DND-41 (cell line): ENCODE data around the gene TPCN1.

Experiments
- ATAC-seq: fragments of 200-7000 bp; cut with Tn5 transposase; 3 replicates; pipeline ENCODE4 v1.9.1; 2021; ENCODE audit warnings: low read depth; ENCODE audit not compliant: insufficient read depth
- DNase-seq: peaks from one replicate; pipeline ENCODE4 v3.0.0-alpha.2; 2020
- H2AFZ ChIP-seq: 2 replicates; pipeline ENCODE4 v1.6.0; 2012; ENCODE audit warnings: low read depth, low read length
- H3K27ac ChIP-seq: 2 replicates; pipeline ENCODE4 v1.5.1; 2012; ENCODE audit warnings: low read length, inconsistent platforms
- H3K27me3 ChIP-seq: fragments of 200-600 bp; sonication (generic); 2 replicates; pipeline ENCODE4 v1.6.0; 2012; ENCODE audit warnings: low read length, mild to moderate bottlenecking, inconsistent platforms; ENCODE audit not compliant: insufficient read depth, poor library complexity
- H3K36me3 ChIP-seq: 2 replicates; pipeline ENCODE4 v1.5.1; 2012; ENCODE audit warnings: low read length, inconsistent platforms; ENCODE audit not compliant: insufficient read depth
- H3K4me1 ChIP-seq: 2 replicates; pipeline ENCODE4 v1.5.1; 2012; ENCODE audit warnings: mild to moderate bottlenecking, low read length; ENCODE audit not compliant: insufficient read depth
- H3K4me2 ChIP-seq: 2 replicates; pipeline ENCODE4 v1.6.0; 2012; ENCODE audit warnings: mild to moderate bottlenecking, moderate library complexity, low read length, inconsistent platforms; ENCODE audit not compliant: insufficient read depth
- H3K4me3 ChIP-seq, 2 experiments: fragments of 200-600 bp in 1 of 2; shearing (Covaris generic) in 1 of 2; 2 replicates each; pipeline ENCODE4 v1.5.1; 2012 to 2016; ENCODE audit warnings: inconsistent platforms in 2 of 2, low read length in 2 of 2, mild to moderate bottlenecking in 2 of 2, low read depth in 1 of 2, moderate library complexity in 1 of 2
- H3K79me2 ChIP-seq: 2 replicates; pipeline ENCODE4 v1.6.0; 2012; ENCODE audit warnings: low read length, inconsistent platforms; ENCODE audit not compliant: insufficient read depth
- H3K9ac ChIP-seq: 2 replicates; pipeline ENCODE4 v1.6.0; 2012; ENCODE audit warnings: low read depth, mild to moderate bottlenecking, inconsistent platforms, low read length, moderate library complexity
- H3K9me3 ChIP-seq: 2 replicates; pipeline ENCODE4 v1.5.1; 2012; ENCODE audit warnings: low read length, moderate library complexity, mild to moderate bottlenecking, inconsistent platforms; ENCODE audit not compliant: insufficient read depth, severe bottlenecking
- H4K20me1 ChIP-seq: 2 replicates; pipeline ENCODE4 v1.6.0; 2012; ENCODE audit warnings: low read length; ENCODE audit not compliant: insufficient read depth
- CTCF ChIP-seq: IDR thresholded peaks from 2 replicates; pipeline ENCODE4 v1.5.1; 2012; ENCODE audit warnings: borderline replicate concordance, low read length, moderate library complexity, mild to moderate bottlenecking; ENCODE audit not compliant: poor library complexity, severe bottlenecking; ENCODE audit errors: extremely low read depth
- EZH2 ChIP-seq: IDR thresholded peaks from 3 replicates; pipeline ENCODE4 v1.6.1; 2012; ENCODE audit warnings: borderline replicate concordance, low read depth, mild to moderate bottlenecking, moderate library complexity, low read length, inconsistent platforms; ENCODE audit not compliant: severe bottlenecking

The TPCN1 gene

GRCh38 chr12:113221181-113221996, at the start of gene TPCN1:
TSS of gene TPCN1 (plus strand) at chr12:113221464. CDS start at chr12:113226853, 5,389 bp downstream.
- Histone ChIP-seq H3K36me3 (no peaks in the 10 kb centered on the region; the same call in 1 of the 2 replicates), H4K20me1 (no peaks in the 10 kb centered on the region), H3K27me3 (no peaks in the 10 kb centered on the region), H3K9me3 (no peaks in the 10 kb centered on the region), H3K4me2 (peak within 1 kb of the TSS; percentile 98), H2AFZ (peak within 1 kb of the TSS; percentile 72), H3K4me3 (peak within 1 kb of the TSS; percentile 44 to 78), H3K4me1 (peaks cover 53% of the 10 kb centered on the region), H3K9ac (peak within 1 kb of the TSS; percentile 85), H3K27ac (peak within 1 kb of the TSS; percentile 99), H3K79me2 (peaks cover 40% of the 10 kb centered on the region)
- DNase-seq: peak; percentile 100
- TF ChIP-seq CTCF (no peak), EZH2 (no peak)
- ATAC-seq: peak; percentile 91

- H2AFZ ChIP-seq: no peak overlapping the region
- H3K4me3 ChIP-seq: no peak overlapping the region
- H3K4me1 ChIP-seq: no peaks in the 10 kb centered on the region
- no peak overlapping the region for H3K4me2 ChIP-seq
- H3K9ac ChIP-seq: no peak overlapping the region
- H3K27ac ChIP-seq: no peak overlapping the region
- H4K20me1 ChIP-seq: peaks cover 8% of the 10 kb centered on the region
- no peak for TF ChIP-seq CTCF
- TF ChIP-seq EZH2: no peak
- H3K27me3 ChIP-seq: no peaks in the 10 kb centered on the region
- DNase-seq: no peak
- no peaks in the 10 kb centered on the region for H3K9me3 ChIP-seq
- peaks cover 94% of the 10 kb centered on the region for H3K36me3 ChIP-seq
- no peak for ATAC-seq
- H3K79me2 ChIP-seq: peaks cover 31% of the 10 kb centered on the region
Observed at GRCh38 chr12:113171543-113171942, 49.7 kb upstream of the TPCN1 start.

- Histone ChIP-seq H3K9ac (no peak overlapping the region), H3K4me2 (no peak overlapping the region), H4K20me1 (peaks cover 8% of the 10 kb centered on the region), H3K27ac (no peak overlapping the region; the same call in 1 of the 2 replicates), H3K36me3 (peaks cover 94% of the 10 kb centered on the region), H3K4me1 (no peaks in the 10 kb centered on the region), H3K9me3 (no peaks in the 10 kb centered on the region), H3K79me2 (peaks cover 31% of the 10 kb centered on the region), H3K4me3 (no peak overlapping the region), H3K27me3 (no peaks in the 10 kb centered on the region), H2AFZ (no peak overlapping the region)
- no peak for DNase-seq
- no peak for ATAC-seq
- TF ChIP-seq CTCF (no peak), EZH2 (no peak)
Observed at GRCh38 chr12:113172185-113172584, 49.1 kb upstream of the TPCN1 start.
